HepG2 (cell line): Measurements from ENCODE around the gene TLK1. TPM values are rescaled to one million over a fixed set of nuclear protein-coding genes. Genes with fewer than 3 reads are reported as not detected.

Experiments
- ATAC-seq: fragments of 200-7000 bp; cut with Tn5 transposase; 3 replicates; pipeline ENCODE4 v1.9.1; 2020; ENCODE audit warnings: mild to moderate bottlenecking, moderate library complexity
- BruUV-seq: library from RNA; stranded (reverse); fragments of 400-500 nt; replicated peaks from 2 replicates; lab custom pipeline; 2021; lab: Mats Ljungman, UMichigan
- CTCF ChIA-PET: fragments of 300-600 bp; formaldehyde crosslinking; extraction: SDS; loops from one replicate; lab custom pipeline; 2021; ENCODE audit warnings: low total read pairs, inconsistent platforms, low intra/inter-chr PET ratio; lab: Yijun Ruan, JAX
- POLR2A ChIA-PET: fragments of 350-600 bp; sonication (Branson Sonifier 250); formaldehyde crosslinking; loops from one replicate; lab custom pipeline; 2020; ENCODE audit warnings: antibody characterized with exemption, inconsistent platforms; lab: Yijun Ruan, JAX
- DNase-seq: peaks from one replicate; pipeline ENCODE4 v3.0.0-alpha.2; 2015; ENCODE audit warnings: low spot score
- FAIRE-seq: peaks from 3 replicates; lab custom pipeline; 2011; peaks lifted over from hg19 to GRCh38; lab: Jason Lieb, UNC
- H2AFZ ChIP-seq: one replicate; pipeline ENCODE4 v1.6.1; 2011; ENCODE audit warnings: low read length, inconsistent platforms
- H3K27ac ChIP-seq: fragments of 300-600 bp; 3 replicates; pipeline ENCODE4 v1.8.0; 2011; ENCODE audit warnings: mixed run types, mild to moderate bottlenecking, mixed read lengths, low read length, inconsistent platforms; ENCODE audit not compliant: insufficient read depth; ENCODE audit errors: extremely low read length
- H3K27me3 ChIP-seq, 2 experiments: fragments of 200-600 bp in 1 of 2; 2 replicates in 1 of 2; 3 replicates in 1 of 2; pipeline versions ENCODE4 v1.6.0 to v1.8.0; 2011; ENCODE audit warnings: low read length in 2 of 2, mild to moderate bottlenecking in 2 of 2, moderate library complexity in 2 of 2, inconsistent platforms in 1 of 2; ENCODE audit not compliant: insufficient read depth in 2 of 2, control insufficient read depth in 1 of 2
- H3K36me3 ChIP-seq, 2 experiments: fragments of 200-600 bp in 1 of 2; replicated peaks in 1 of 2; 2 replicates in 1 of 2; 3 replicates in 1 of 2; pipeline versions ENCODE4 v1.5.1 to v1.8.0; 2011; ENCODE audit warnings: low read length in 2 of 2, inconsistent platforms in 1 of 2; ENCODE audit not compliant: insufficient read depth in 2 of 2, control insufficient read depth in 1 of 2
- H3K4me1 ChIP-seq: 2 replicates; pipeline ENCODE4 v1.5.1; 2012; ENCODE audit warnings: low read length, inconsistent platforms; ENCODE audit not compliant: insufficient read depth
- H3K4me2 ChIP-seq: 2 replicates; pipeline ENCODE4 v1.6.0; 2011; ENCODE audit warnings: low read depth, low read length, inconsistent platforms
- H3K4me3 ChIP-seq, 3 experiments: fragments of 200-600 bp in 1 of 3; sonication (generic), shearing (Covaris generic) in 1 of 3; replicated peaks in 1 of 3; 2 replicates each; pipeline ENCODE4 v1.5.1; 2011 to 2016; ENCODE audit warnings: low read length in 3 of 3, inconsistent platforms in 2 of 3, low read depth in 2 of 3, mild to moderate bottlenecking in 2 of 3, control low read depth in 1 of 3, mixed read lengths in 1 of 3; ENCODE audit not compliant: insufficient read depth in 1 of 3
- H3K79me2 ChIP-seq: one replicate; pipeline ENCODE4 v1.6.1; 2011; ENCODE audit warnings: low read length, inconsistent platforms; ENCODE audit not compliant: insufficient read depth
- H3K9ac ChIP-seq: 2 replicates; pipeline ENCODE4 v1.6.0; 2011; ENCODE audit warnings: mild to moderate bottlenecking, low read depth, low read length, inconsistent platforms; ENCODE audit not compliant: insufficient read depth
- H3K9me3 ChIP-seq: 2 replicates; pipeline ENCODE4 v1.5.1; 2012; ENCODE audit warnings: mild to moderate bottlenecking, low read length
- H4K20me1 ChIP-seq: 2 replicates; pipeline ENCODE4 v1.6.0; 2011; ENCODE audit warnings: inconsistent platforms, mild to moderate bottlenecking, low read length, moderate library complexity; ENCODE audit not compliant: insufficient read depth
- ADNP ChIP-seq: sonication (generic); formaldehyde crosslinking; IDR thresholded peaks from 2 replicates; pipeline ENCODE4 v1.4.0; 2020; ENCODE audit warnings: missing genetic modification reagents
- CBFB ChIP-seq: sonication (generic); formaldehyde crosslinking; IDR thresholded peaks from 2 replicates; pipeline ENCODE4 v1.4.0; 2020; ENCODE audit warnings: missing genetic modification reagents
- CBX2 ChIP-seq, 2 experiments: fragments of 200-600 bp in 1 of 2; sonication (generic); formaldehyde crosslinking in 1 of 2; IDR thresholded peaks; 2 replicates each; pipeline versions ENCODE4 v1.7.0 to v1.8.1; 2018 to 2022; ENCODE audit warnings: low read depth in 2 of 2, low read length in 1 of 2, mild to moderate bottlenecking in 1 of 2, missing genetic modification reagents in 1 of 2
- HIC2 ChIP-seq: sonication (generic); formaldehyde crosslinking; IDR thresholded peaks from 2 replicates; pipeline ENCODE4 v1.9.0; 2022; ENCODE audit warnings: low read depth, missing genetic modification reagents
- IKZF4 ChIP-seq: sonication (generic); formaldehyde crosslinking; IDR thresholded peaks from 2 replicates; pipeline ENCODE4 v1.5.1; 2020; ENCODE audit warnings: borderline replicate concordance, mild to moderate bottlenecking, low read depth, missing genetic modification reagents; ENCODE audit errors: not compliant biosample characterization
- MIXL1 ChIP-seq: IDR thresholded peaks from 2 replicates; pipeline ENCODE4 v1.6.1; 2016
- NR3C1 ChIP-seq: sonication (generic); formaldehyde crosslinking; IDR thresholded peaks from 2 replicates; pipeline ENCODE4 v1.4.0; 2020; ENCODE audit warnings: missing genetic modification reagents
- SRF ChIP-seq: IDR thresholded peaks from 2 replicates; pipeline ENCODE4 v1.6.1; 2011; ENCODE audit warnings: mild to moderate bottlenecking, low read depth, low read length, moderate library complexity
- XRCC5 ChIP-seq: fragments of 200-400 bp; formaldehyde crosslinking; optimal IDR thresholded peaks from 2 replicates; pipeline ENCODE3; 2017; ENCODE audit warnings: mild to moderate bottlenecking, low read length
- ZBTB7A ChIP-seq: sonication (generic); formaldehyde crosslinking; IDR thresholded peaks from 2 replicates; pipeline ENCODE4 v1.8.0; 2022; ENCODE audit warnings: mild to moderate bottlenecking, missing genetic modification reagents
- ZNF749 ChIP-seq: sonication (generic); formaldehyde crosslinking; IDR thresholded peaks from 2 replicates; pipeline ENCODE4 v1.8.0; 2022; ENCODE audit warnings: mild to moderate bottlenecking, missing genetic modification reagents, moderate library complexity, borderline replicate concordance
- WGBS: methylation state at CpG from one replicate; pipeline ENCODE4 v1.1.6; 2017; ENCODE audit warnings: low lambda C conversion rate; 5-methylcytosine and 5-hydroxymethylcytosine counted together
- in situ Hi-C: cut with HindIII; loops from 2 replicates; pipeline ENCODE4 v1.10.0; 2017; ENCODE audit warnings: low pct_unique_long_range_greater_than_20kb; ENCODE audit not compliant: extremely low pct_ligation_motif_present
- intact Hi-C: fragments of 100-400 bp; cut with micrococcal nuclease; formaldehyde crosslinking; loops from one replicate; pipeline ENCODE4 v1.10.0; 2022; ENCODE audit not compliant: unreplicated experiment
- polyA plus RNA-seq, 8 experiments: library from polyadenylated mRNA; depleted of rRNA in 3 of 8; stranded (reverse) in 7 of 8; unstranded in 1 of 8; fragments of >200 nt; fragmentation: Illumina TruSeq in 4 of 8; extraction: Trizol in 4 of 8; gene quantifications; 2 replicates each; pipeline versions ENCODE4 v1.2.1 to v1.2.3, GENCODE V29; 2011 to 2016; ENCODE audit warnings: low read depth in 4 of 8, missing spikeins in 1 of 8, mixed read lengths in 1 of 8; ENCODE audit not compliant: insufficient read depth in 1 of 8
- total RNA-seq, 5 experiments: library from RNA; depleted of rRNA; stranded (reverse); fragments of >200 nt; fragmentation: Illumina TruSeq; extraction: Trizol; gene quantifications; 2 replicates each; pipeline ENCODE4 v1.2.3, GENCODE V29; 2016; ENCODE audit warnings: low read depth in 1 of 5
- TF ChIP-seq, protein P1 (sequence below): sonication (generic); formaldehyde crosslinking; conservative IDR thresholded peaks from 2 replicates; pipeline ENCODE4 v1.4.0; 2020; ENCODE audit warnings: missing genetic modification reagents
- TF ChIP-seq, protein P2 (sequence below): sonication (generic); formaldehyde crosslinking; IDR thresholded peaks from 2 replicates; pipeline ENCODE4 v1.5.0; 2020; ENCODE audit warnings: mild to moderate bottlenecking, missing genetic modification reagents, borderline replicate concordance

TLK1 gene
- total and polyA plus RNA-seq, 2 of the 13 experiments (the other 11 are each of a cell fraction or from before 2014, with no cell fraction given): 16.8 to 28.7 TPM

GRCh38 chr2:171201271-171201670 lies 40.6 kb upstream of the TLK1 start:
- no peaks in the 10 kb centered on the region for H3K27me3 ChIP-seq
- no peak overlapping the region for H3K4me2 ChIP-seq
- FAIRE-seq (no peak), DNase-seq (no peak), ATAC-seq (no peak)
- whole genome bisulfite sequencing: 0% methylated on average over 1 of the region's 1 CpG
- H3K27ac ChIP-seq: no peak overlapping the region
- no peaks in the 10 kb centered on the region for H4K20me1 ChIP-seq
- no TSS peak for BruUV-seq
- H3K9me3 ChIP-seq: no peaks in the 10 kb centered on the region
- no peaks in the 10 kb centered on the region for H3K36me3 ChIP-seq
- no peak overlapping the region for H3K9ac ChIP-seq
- POLR2A ChIA-PET: no interaction called here
- CTCF ChIA-PET: no interaction called here
- H3K79me2 ChIP-seq: no peaks in the 10 kb centered on the region
- intact Hi-C loops (no loop called here), in situ Hi-C loops (no loop called here)
- H2AFZ ChIP-seq: no peak overlapping the region
- no peaks in the 10 kb centered on the region for H3K4me1 ChIP-seq
- no peak overlapping the region for H3K4me3 ChIP-seq
- TF ChIP-seq ZNF749 (CRISPR knock-in tag) (no peak), ADNP (CRISPR knock-in tag) (no peak), XRCC5 (no peak), SRF (no peak), CBX2 (IDR thresholded peaks at IDR 0.05; ENCODE audit: low read depth, low read length) (no peak), CBX2 (CRISPR knock-in tag; IDR thresholded peaks at IDR 0.05; ENCODE audit: low read depth) (no peak), IKZF4 (CRISPR knock-in tag) (no peak), CBFB (CRISPR knock-in tag) (no peak), NR3C1 (CRISPR knock-in tag) (no peak), MIXL1 (CRISPR knock-in tag) (no peak), ZBTB7A (CRISPR knock-in tag) (no peak), HIC2 (no peak)
- TF ChIP-seq, protein P1, sequence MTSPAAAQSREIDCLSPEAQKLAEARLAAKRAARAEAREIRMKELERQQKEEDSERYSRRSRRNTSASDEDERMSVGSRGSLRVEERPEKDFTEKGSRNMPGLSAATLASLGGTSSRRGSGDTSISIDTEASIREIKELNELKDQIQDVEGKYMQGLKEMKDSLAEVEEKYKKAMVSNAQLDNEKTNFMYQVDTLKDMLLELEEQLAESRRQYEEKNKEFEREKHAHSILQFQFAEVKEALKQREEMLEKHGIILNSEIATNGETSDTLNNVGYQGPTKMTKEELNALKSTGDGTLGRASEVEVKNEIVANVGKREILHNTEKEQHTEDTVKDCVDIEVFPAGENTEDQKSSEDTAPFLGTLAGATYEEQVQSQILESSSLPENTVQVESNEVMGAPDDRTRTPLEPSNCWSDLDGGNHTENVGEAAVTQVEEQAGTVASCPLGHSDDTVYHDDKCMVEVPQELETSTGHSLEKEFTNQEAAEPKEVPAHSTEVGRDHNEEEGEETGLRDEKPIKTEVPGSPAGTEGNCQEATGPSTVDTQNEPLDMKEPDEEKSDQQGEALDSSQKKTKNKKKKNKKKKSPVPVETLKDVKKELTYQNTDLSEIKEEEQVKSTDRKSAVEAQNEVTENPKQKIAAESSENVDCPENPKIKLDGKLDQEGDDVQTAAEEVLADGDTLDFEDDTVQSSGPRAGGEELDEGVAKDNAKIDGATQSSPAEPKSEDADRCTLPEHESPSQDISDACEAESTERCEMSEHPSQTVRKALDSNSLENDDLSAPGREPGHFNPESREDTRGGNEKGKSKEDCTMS (CRISPR knock-in tag): no peak
- TF ChIP-seq, protein P2, sequence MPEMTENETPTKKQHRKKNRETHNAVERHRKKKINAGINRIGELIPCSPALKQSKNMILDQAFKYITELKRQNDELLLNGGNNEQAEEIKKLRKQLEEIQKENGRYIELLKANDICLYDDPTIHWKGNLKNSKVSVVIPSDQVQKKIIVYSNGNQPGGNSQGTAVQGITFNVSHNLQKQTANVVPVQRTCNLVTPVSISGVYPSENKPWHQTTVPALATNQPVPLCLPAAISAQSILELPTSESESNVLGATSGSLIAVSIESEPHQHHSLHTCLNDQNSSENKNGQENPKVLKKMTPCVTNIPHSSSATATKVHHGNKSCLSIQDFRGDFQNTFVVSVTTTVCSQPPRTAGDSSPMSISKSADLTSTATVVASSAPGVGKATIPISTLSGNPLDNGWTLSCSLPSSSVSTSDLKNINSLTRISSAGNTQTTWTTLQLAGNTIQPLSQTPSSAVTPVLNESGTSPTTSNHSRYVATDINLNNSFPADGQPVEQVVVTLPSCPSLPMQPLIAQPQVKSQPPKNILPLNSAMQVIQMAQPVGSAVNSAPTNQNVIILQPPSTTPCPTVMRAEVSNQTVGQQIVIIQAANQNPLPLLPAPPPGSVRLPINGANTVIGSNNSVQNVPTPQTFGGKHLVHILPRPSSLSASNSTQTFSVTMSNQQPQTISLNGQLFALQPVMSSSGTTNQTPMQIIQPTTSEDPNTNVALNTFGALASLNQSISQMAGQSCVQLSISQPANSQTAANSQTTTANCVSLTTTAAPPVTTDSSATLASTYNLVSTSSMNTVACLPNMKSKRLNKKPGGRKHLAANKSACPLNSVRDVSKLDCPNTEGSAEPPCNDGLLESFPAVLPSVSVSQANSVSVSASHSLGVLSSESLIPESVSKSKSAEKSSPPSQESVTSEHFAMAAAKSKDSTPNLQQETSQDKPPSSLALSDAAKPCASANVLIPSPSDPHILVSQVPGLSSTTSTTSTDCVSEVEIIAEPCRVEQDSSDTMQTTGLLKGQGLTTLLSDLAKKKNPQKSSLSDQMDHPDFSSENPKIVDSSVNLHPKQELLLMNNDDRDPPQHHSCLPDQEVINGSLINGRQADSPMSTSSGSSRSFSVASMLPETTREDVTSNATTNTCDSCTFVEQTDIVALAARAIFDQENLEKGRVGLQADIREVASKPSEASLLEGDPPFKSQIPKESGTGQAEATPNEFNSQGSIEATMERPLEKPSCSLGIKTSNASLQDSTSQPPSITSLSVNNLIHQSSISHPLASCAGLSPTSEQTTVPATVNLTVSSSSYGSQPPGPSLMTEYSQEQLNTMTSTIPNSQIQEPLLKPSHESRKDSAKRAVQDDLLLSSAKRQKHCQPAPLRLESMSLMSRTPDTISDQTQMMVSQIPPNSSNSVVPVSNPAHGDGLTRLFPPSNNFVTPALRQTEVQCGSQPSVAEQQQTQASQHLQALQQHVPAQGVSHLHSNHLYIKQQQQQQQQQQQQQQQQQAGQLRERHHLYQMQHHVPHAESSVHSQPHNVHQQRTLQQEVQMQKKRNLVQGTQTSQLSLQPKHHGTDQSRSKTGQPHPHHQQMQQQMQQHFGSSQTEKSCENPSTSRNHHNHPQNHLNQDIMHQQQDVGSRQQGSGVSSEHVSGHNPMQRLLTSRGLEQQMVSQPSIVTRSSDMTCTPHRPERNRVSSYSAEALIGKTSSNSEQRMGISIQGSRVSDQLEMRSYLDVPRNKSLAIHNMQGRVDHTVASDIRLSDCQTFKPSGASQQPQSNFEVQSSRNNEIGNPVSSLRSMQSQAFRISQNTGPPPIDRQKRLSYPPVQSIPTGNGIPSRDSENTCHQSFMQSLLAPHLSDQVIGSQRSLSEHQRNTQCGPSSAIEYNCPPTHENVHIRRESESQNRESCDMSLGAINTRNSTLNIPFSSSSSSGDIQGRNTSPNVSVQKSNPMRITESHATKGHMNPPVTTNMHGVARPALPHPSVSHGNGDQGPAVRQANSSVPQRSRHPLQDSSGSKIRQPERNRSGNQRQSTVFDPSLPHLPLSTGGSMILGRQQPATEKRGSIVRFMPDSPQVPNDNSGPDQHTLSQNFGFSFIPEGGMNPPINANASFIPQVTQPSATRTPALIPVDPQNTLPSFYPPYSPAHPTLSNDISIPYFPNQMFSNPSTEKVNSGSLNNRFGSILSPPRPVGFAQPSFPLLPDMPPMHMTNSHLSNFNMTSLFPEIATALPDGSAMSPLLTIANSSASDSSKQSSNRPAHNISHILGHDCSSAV (CRISPR knock-in tag): no peak
